Panc1 (cell line): Measurements from ENCODE around the gene ELFN1. TPM values are rescaled to one million over a fixed set of nuclear protein-coding genes. Genes with fewer than 3 reads are reported as not detected.

Experiments
- ATAC-seq: fragments of 200-7000 bp; cut with Tn5 transposase; 2 replicates; pipeline ENCODE4 v1.9.1; 2020; ENCODE audit warnings: mild to moderate bottlenecking, moderate library complexity
- BruUV-seq: library from RNA; stranded (reverse); fragments of 400-500 nt; replicated peaks from 2 replicates; lab custom pipeline; 2021; lab: Mats Ljungman, UMichigan
- CTCF ChIA-PET: fragments of 300-600 bp; sonication (Branson Sonifier 250); formaldehyde crosslinking; loops from one replicate; lab custom pipeline; 2022; ENCODE audit warnings: antibody characterized with exemption; lab: Charles Lee
- POLR2A ChIA-PET: fragments of 300-600 bp; sonication (Branson Sonifier 250); formaldehyde crosslinking; loops from one replicate; lab custom pipeline; 2022; ENCODE audit warnings: antibody characterized with exemption; lab: Charles Lee
- DNase-seq: peaks from one replicate; pipeline ENCODE4 v3.0.0-alpha.2; 2010; ENCODE audit warnings: low read depth, low spot score
- H3K27ac ChIP-seq: 2 replicates; pipeline ENCODE4 v1.5.1; 2011; ENCODE audit warnings: mild to moderate bottlenecking, low read length, inconsistent platforms
- H3K27me3 ChIP-seq: fragments of 200-500 bp; sonication (Bioruptor generic); 2 replicates; pipeline ENCODE4 v1.6.0; 2014; ENCODE audit warnings: low read length, inconsistent platforms; ENCODE audit not compliant: control insufficient read depth, insufficient read depth
- H3K36me3 ChIP-seq: fragments of 200-500 bp; sonication (Bioruptor generic); 2 replicates; pipeline ENCODE4 v1.5.1; 2014; ENCODE audit warnings: inconsistent platforms, mild to moderate bottlenecking, low read length, moderate library complexity; ENCODE audit not compliant: control insufficient read depth, insufficient read depth
- H3K4me1 ChIP-seq: 2 replicates; pipeline ENCODE4 v1.5.1; 2011; ENCODE audit warnings: inconsistent platforms, mild to moderate bottlenecking, low read length, moderate library complexity; ENCODE audit not compliant: control insufficient read depth, insufficient read depth
- H3K4me3 ChIP-seq, 2 experiments: 2 replicates each; pipeline ENCODE4 v1.5.1; 2011 to 2012; ENCODE audit warnings: low read depth in 2 of 2, low read length in 2 of 2, mild to moderate bottlenecking in 2 of 2, inconsistent platforms in 1 of 2, moderate library complexity in 1 of 2
- H3K9me3 ChIP-seq: fragments of 200-500 bp; sonication (Bioruptor generic); 2 replicates; pipeline ENCODE4 v1.5.1; 2014; ENCODE audit warnings: low read depth, mild to moderate bottlenecking, inconsistent platforms, low read length, moderate library complexity; ENCODE audit not compliant: control insufficient read depth, insufficient read depth
- CTCF ChIP-seq: fragments of 450-650 bp; IDR thresholded peaks from 2 replicates; pipeline ENCODE4 v1.5.1; 2017; ENCODE audit warnings: mild to moderate bottlenecking
- POLR2AphosphoS5 ChIP-seq: IDR thresholded peaks from 2 replicates; pipeline ENCODE4 v1.6.1; 2012; ENCODE audit warnings: mild to moderate bottlenecking, low read depth, low read length, moderate library complexity
- REST ChIP-seq, 2 experiments: IDR thresholded peaks; 2 replicates each; pipeline ENCODE4 v1.6.1; 2011 to 2012; ENCODE audit warnings: low read depth in 2 of 2, control low read depth in 1 of 2, low read length in 1 of 2, mild to moderate bottlenecking in 1 of 2, moderate library complexity in 1 of 2; ENCODE audit not compliant: insufficient read depth in 1 of 2
- SIN3A ChIP-seq: IDR thresholded peaks from 2 replicates; pipeline ENCODE4 v1.6.1; 2012; ENCODE audit warnings: low read depth, mild to moderate bottlenecking, low read length, moderate library complexity, borderline replicate concordance; ENCODE audit not compliant: insufficient read depth
- TCF7L2 ChIP-seq: IDR thresholded peaks from 2 replicates; pipeline ENCODE4 v1.6.1; 2011; ENCODE audit warnings: mild to moderate bottlenecking, low read depth, low read length, inconsistent platforms
- in situ Hi-C: cut with HindIII; loops from 2 replicates; pipeline ENCODE4 v1.10.0; 2016; ENCODE audit warnings: low sequenced_read_pairs, low pct_unique_long_range_greater_than_20kb
- intact Hi-C: fragments of 100-400 bp; cut with micrococcal nuclease; formaldehyde crosslinking; loops from one replicate; pipeline ENCODE4 v1.10.0; 2022; ENCODE audit not compliant: unreplicated experiment
- total RNA-seq: library from RNA; stranded (reverse); gene quantifications from one replicate; pipeline ENCODE4 v1.2.1, GENCODE V29; 2021; ENCODE audit not compliant: unreplicated experiment

The ELFN1 gene
- total RNA-seq, 1 experiment from 2014 or later, result 39.0 TPM

- POLR2A ChIA-PET, result no interaction called here
- in situ Hi-C loops, result no loop called here
- Histone ChIP-seq H3K27ac (no peak overlapping the region), H3K36me3 (no peaks in the 10 kb centered on the region), H3K9me3 (no peaks in the 10 kb centered on the region), H3K4me3 (no peak overlapping the region), H3K27me3 (peaks cover 6% of the 10 kb centered on the region; the same call in 1 of the 2 replicates), H3K4me1 (no peaks in the 10 kb centered on the region)
- no TSS peak for BruUV-seq
- ATAC-seq (no peak), DNase-seq (no peak)
- intact Hi-C loops, result no loop called here
- TF ChIP-seq CTCF (no peak), POLR2AphosphoS5 (no peak), TCF7L2 (no peak), SIN3A (no peak), REST (IDR thresholded peaks at IDR 0.05; ENCODE audit: insufficient read depth in 1 of 2, low read depth in 2 of 2, low read length in 1 of 2) (no peak)
- CTCF ChIA-PET, result no interaction called here
Observed at GRCh38 chr7:1777122-1777521, 107.0 kb downstream of the ELFN1 start.

- no peaks in the 10 kb centered on the region for H3K9me3 ChIP-seq
- peaks cover 6% of the 10 kb centered on the region; the same call in 1 of the 2 replicates for H3K27me3 ChIP-seq
- no TSS peak for BruUV-seq
- POLR2A ChIA-PET, result no interaction called here
- no peak for ATAC-seq
- H3K4me3 ChIP-seq, result no peak overlapping the region
- TF ChIP-seq REST (IDR thresholded peaks at IDR 0.05; ENCODE audit: insufficient read depth in 1 of 2, low read depth in 2 of 2, low read length in 1 of 2), result no peak
- TF ChIP-seq SIN3A, result no peak
- TF ChIP-seq CTCF, result no peak
- TF ChIP-seq TCF7L2, result no peak
- no peak for TF ChIP-seq POLR2AphosphoS5
- H3K4me1 ChIP-seq, result no peaks in the 10 kb centered on the region
- in situ Hi-C loops (no loop called here), intact Hi-C loops (no loop called here)
- H3K27ac ChIP-seq, result no peak overlapping the region
- CTCF ChIA-PET, result no interaction called here
- no peak for DNase-seq
- no peaks in the 10 kb centered on the region for H3K36me3 ChIP-seq
Observed at GRCh38 chr7:1779445-1779844, 109.4 kb downstream of the ELFN1 start.
